ENCODE measurements around the gene IL32.

IL32 gene

GRCh38 chr16:3065069-3065741 is at the start of gene IL32:
IL32 (plus strand) TSS chr16:3065640; CDS start chr16:3065812, 172 bp downstream.
- DNase-seq (ENCODE audit: low read depth in 2 of 3, low spot score in 2 of 3) = peak in 1 of 3 experiments; percentile 59

- DNase-seq (ENCODE audit: low read depth in 2 of 3, low spot score in 2 of 3) = no peak
These were observed 49.4 kb upstream of the IL32 start for GRCh38 chr16:3015865-3016521.

GRCh38 chr16:3017344-3017743 is 48.1 kb upstream of the IL32 start:
- no peak for DNase-seq (ENCODE audit: low read depth in 2 of 3, low spot score in 2 of 3)

GRCh38 chr16:3017794-3018506 is 47.5 kb upstream of the IL32 start, which contains the start of gene CLDN6:
CLDN6 (minus strand) TSS chr16:3018183; CDS start chr16:3016021, 2,162 bp downstream.
- DNase-seq (ENCODE audit: low read depth in 2 of 3, low spot score in 2 of 3) = peak in 1 of 3 experiments; percentile 32

GRCh38 chr16:3019594-3020246 is 45.7 kb upstream of the IL32 start:
- DNase-seq (ENCODE audit: low read depth in 2 of 3, low spot score in 2 of 3) = no peak

- DNase-seq (ENCODE audit: low read depth in 2 of 3, low spot score in 2 of 3) = peak in 2 of 3 experiments; percentile 22 to 39
These were observed 45.2 kb upstream of the IL32 start, which contains the start of gene TNFRSF12A for GRCh38 chr16:3020247-3020603. TNFRSF12A (plus strand) TSS chr16:3020368; CDS start chr16:3020398, 30 bp downstream.

- peak in 1 of 3 experiments; percentile 37 for DNase-seq (ENCODE audit: low read depth in 2 of 3, low spot score in 2 of 3)
These were observed 44.6 kb upstream of the IL32 start for GRCh38 chr16:3020604-3021448.

- peak; percentile 55 to 74 (median 70) for DNase-seq (ENCODE audit: low read depth in 2 of 3, low spot score in 2 of 3)
These were observed 43.8 kb upstream of the IL32 start for GRCh38 chr16:3021449-3022207.

- peak in 2 of 3 experiments; percentile 71 to 73 for DNase-seq (ENCODE audit: low read depth in 2 of 3, low spot score in 2 of 3)
These were observed 43.2 kb upstream of the IL32 start for GRCh38 chr16:3022208-3022683.

GRCh38 chr16:3022684-3023414 is 42.6 kb upstream of the IL32 start:
- no peak for DNase-seq (ENCODE audit: low read depth in 2 of 3, low spot score in 2 of 3)

GRCh38 chr16:3023415-3023668 is 42.1 kb upstream of the IL32 start:
- DNase-seq (ENCODE audit: low read depth in 2 of 3, low spot score in 2 of 3) = no peak

- DNase-seq (ENCODE audit: low read depth in 2 of 3, low spot score in 2 of 3) = peak; percentile 85 to 91 (median 86)
These were observed 41.6 kb upstream of the IL32 start, which contains the start of the genes HCFC1R1 and THOC6 for GRCh38 chr16:3023669-3024478. HCFC1R1 (minus strand) TSS chr16:3023942; CDS start chr16:3023941, 1 bp downstream. THOC6 (plus strand) TSS chr16:3024035; CDS start chr16:3024327, 292 bp downstream.

GRCh38 chr16:3025032-3026002 is 40.1 kb upstream of the IL32 start:
- no peak for DNase-seq (ENCODE audit: low read depth in 2 of 3, low spot score in 2 of 3)

GRCh38 chr16:3026003-3026378 is 39.4 kb upstream of the IL32 start:
- DNase-seq (ENCODE audit: low read depth in 2 of 3, low spot score in 2 of 3) = no peak

- no peak for DNase-seq (ENCODE audit: low read depth in 2 of 3, low spot score in 2 of 3)
These were observed 38.6 kb upstream of the IL32 start for GRCh38 chr16:3026609-3027488.

GRCh38 chr16:3027489-3027795 is 38.0 kb upstream of the IL32 start:
- no peak for DNase-seq (ENCODE audit: low read depth in 2 of 3, low spot score in 2 of 3)

All from activated CD8-positive, alpha-beta memory T cell treated with anti-CD3 and anti-CD28 coated beads for 48 hours (primary cell).